KMS-11 (cell line): ENCODE data around the gene LRRC47.
"Not testable (repeated sequence)": the region's sequence is repeated elsewhere in the genome, so short reads cannot be mapped to it uniquely, and the experiment has no call there.

Source experiments
- H2AFZ ChIP-seq: fragments of 200-600 bp; sonication (generic); 2 replicates; pipeline ENCODE4 v1.6.1; 2016; ENCODE audit warnings: antibody characterized with exemption, mixed run types, low read depth
- H3K27ac ChIP-seq: fragments of 200-600 bp; sonication (generic); 2 replicates; pipeline ENCODE4 v1.6.1; 2016; ENCODE audit warnings: mild to moderate bottlenecking, mixed run types
- H3K27me3 ChIP-seq: fragments of 200-600 bp; sonication (generic); 2 replicates; pipeline ENCODE4 v1.6.1; 2017; ENCODE audit warnings: mild to moderate bottlenecking, low read depth, mixed run types, moderate library complexity; ENCODE audit not compliant: insufficient read depth
- H3K36me3 ChIP-seq: fragments of 200-600 bp; sonication (generic); 2 replicates; pipeline ENCODE4 v1.6.1; 2017; ENCODE audit warnings: mild to moderate bottlenecking, mixed run types; ENCODE audit not compliant: insufficient read depth
- H3K4me1 ChIP-seq: fragments of 200-600 bp; sonication (generic); 2 replicates; pipeline ENCODE4 v1.6.1; 2016; ENCODE audit warnings: mild to moderate bottlenecking, low read depth, mixed run types; ENCODE audit not compliant: poor library complexity, severe bottlenecking
- H3K4me2 ChIP-seq: fragments of 200-600 bp; sonication (generic); 2 replicates; pipeline ENCODE4 v1.7.0; 2016; ENCODE audit warnings: mild to moderate bottlenecking, mixed run types
- H3K4me3 ChIP-seq: fragments of 200-600 bp; sonication (generic); IDR thresholded peaks from 2 replicates; pipeline ENCODE4 v1.6.1; 2017; ENCODE audit warnings: low read depth, low read length, mixed read lengths; ENCODE audit not compliant: insufficient read depth
- H3K79me2 ChIP-seq: fragments of 200-600 bp; sonication (generic); 2 replicates; pipeline ENCODE4 v1.6.1; 2016; ENCODE audit warnings: low read depth, mixed run types; ENCODE audit not compliant: insufficient read depth
- H3K9ac ChIP-seq: fragments of 200-600 bp; sonication (generic); 2 replicates; pipeline ENCODE4 v1.6.1; 2016; ENCODE audit warnings: mild to moderate bottlenecking, mixed run types
- H4K20me1 ChIP-seq: fragments of 200-600 bp; sonication (generic); 2 replicates; pipeline ENCODE4 v1.6.1; 2016; ENCODE audit warnings: mild to moderate bottlenecking, mixed run types; ENCODE audit not compliant: insufficient read depth
- TF ChIP-seq, protein P1 (sequence below): fragments of 200-600 bp; sonication (generic); conservative IDR thresholded peaks from 2 replicates; pipeline ENCODE4 v1.6.1; 2017; ENCODE audit warnings: low read depth, mild to moderate bottlenecking, antibody characterized with exemption, low read length, moderate library complexity, mixed read lengths

The LRRC47 gene

GRCh38 chr1:3814771-3815561 lies 18.7 kb upstream of the LRRC47 start:
- TF ChIP-seq, protein P1, sequence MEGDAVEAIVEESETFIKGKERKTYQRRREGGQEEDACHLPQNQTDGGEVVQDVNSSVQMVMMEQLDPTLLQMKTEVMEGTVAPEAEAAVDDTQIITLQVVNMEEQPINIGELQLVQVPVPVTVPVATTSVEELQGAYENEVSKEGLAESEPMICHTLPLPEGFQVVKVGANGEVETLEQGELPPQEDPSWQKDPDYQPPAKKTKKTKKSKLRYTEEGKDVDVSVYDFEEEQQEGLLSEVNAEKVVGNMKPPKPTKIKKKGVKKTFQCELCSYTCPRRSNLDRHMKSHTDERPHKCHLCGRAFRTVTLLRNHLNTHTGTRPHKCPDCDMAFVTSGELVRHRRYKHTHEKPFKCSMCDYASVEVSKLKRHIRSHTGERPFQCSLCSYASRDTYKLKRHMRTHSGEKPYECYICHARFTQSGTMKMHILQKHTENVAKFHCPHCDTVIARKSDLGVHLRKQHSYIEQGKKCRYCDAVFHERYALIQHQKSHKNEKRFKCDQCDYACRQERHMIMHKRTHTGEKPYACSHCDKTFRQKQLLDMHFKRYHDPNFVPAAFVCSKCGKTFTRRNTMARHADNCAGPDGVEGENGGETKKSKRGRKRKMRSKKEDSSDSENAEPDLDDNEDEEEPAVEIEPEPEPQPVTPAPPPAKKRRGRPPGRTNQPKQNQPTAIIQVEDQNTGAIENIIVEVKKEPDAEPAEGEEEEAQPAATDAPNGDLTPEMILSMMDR: no peak
- no peak overlapping the region for H3K27ac ChIP-seq
- no peaks in the 10 kb centered on the region for H3K79me2 ChIP-seq
- H3K4me1 ChIP-seq: no peaks in the 10 kb centered on the region
- H3K4me2 ChIP-seq: no peak overlapping the region
- H3K9ac ChIP-seq: no peak overlapping the region
- no peak overlapping the region for H2AFZ ChIP-seq
- no peak overlapping the region for H3K4me3 ChIP-seq
- no peaks in the 10 kb centered on the region for H3K36me3 ChIP-seq
- no peaks in the 10 kb centered on the region for H3K27me3 ChIP-seq
- no peaks in the 10 kb centered on the region for H4K20me1 ChIP-seq

DNA sequence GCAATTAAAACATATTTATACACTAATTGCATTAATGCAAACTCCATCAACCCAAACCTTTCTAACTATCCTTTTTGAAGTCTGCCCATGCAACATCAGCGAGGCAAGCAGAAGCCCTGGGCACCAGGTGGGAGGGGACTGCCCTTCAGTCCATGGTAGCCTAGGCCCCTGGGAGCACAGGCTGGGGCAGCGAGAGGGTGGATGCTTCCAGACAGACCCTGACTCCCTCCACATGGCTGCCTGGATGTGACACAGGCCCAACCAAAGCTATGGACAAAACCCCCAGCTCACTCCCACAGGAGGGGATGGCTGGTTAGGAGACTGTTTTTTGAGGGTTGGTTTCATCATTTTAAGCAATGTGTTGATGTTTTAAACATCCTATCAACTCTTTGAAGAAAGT lies 17.8 kb upstream of the LRRC47 start:
- TF ChIP-seq, protein P1: no peak
- H3K79me2 ChIP-seq: no peaks in the 10 kb centered on the region
- no peak overlapping the region for H3K4me3 ChIP-seq
- H3K27ac ChIP-seq: no peak overlapping the region
- no peaks in the 10 kb centered on the region for H3K27me3 ChIP-seq
- H3K9ac ChIP-seq: no peak overlapping the region
- no peak overlapping the region for H3K4me2 ChIP-seq
- no peaks in the 10 kb centered on the region for H4K20me1 ChIP-seq
- no peaks in the 10 kb centered on the region for H3K4me1 ChIP-seq
- no peaks in the 10 kb centered on the region for H3K36me3 ChIP-seq
- H2AFZ ChIP-seq: no peak overlapping the region

DNA sequence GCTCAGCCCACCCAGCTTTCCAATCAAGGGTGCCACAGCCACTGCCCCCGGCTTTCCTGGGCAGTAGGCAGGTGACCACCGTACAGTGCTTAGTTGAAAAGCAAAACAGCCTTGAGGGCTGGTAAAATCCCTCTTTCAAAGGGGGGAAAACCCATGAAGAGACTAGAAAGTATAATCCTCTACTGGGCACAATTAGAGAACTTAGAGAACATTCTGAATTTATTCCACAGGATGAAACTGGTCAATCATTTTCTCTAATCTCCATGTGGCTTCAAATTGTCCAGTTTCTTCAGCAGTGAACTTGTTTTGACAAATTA lies 15.3 kb upstream of the LRRC47 start:
- H3K4me3 ChIP-seq: no peak overlapping the region
- no peaks in the 10 kb centered on the region for H3K4me1 ChIP-seq
- no peak overlapping the region for H3K4me2 ChIP-seq
- H2AFZ ChIP-seq: no peak overlapping the region
- TF ChIP-seq, protein P1: no peak
- no peaks in the 10 kb centered on the region for H3K36me3 ChIP-seq
- H4K20me1 ChIP-seq: no peaks in the 10 kb centered on the region
- H3K27ac ChIP-seq: no peak overlapping the region
- no peaks in the 10 kb centered on the region for H3K79me2 ChIP-seq
- H3K27me3 ChIP-seq: no peaks in the 10 kb centered on the region; the same call in 1 of the 2 replicates
- H3K9ac ChIP-seq: no peak overlapping the region

DNA sequence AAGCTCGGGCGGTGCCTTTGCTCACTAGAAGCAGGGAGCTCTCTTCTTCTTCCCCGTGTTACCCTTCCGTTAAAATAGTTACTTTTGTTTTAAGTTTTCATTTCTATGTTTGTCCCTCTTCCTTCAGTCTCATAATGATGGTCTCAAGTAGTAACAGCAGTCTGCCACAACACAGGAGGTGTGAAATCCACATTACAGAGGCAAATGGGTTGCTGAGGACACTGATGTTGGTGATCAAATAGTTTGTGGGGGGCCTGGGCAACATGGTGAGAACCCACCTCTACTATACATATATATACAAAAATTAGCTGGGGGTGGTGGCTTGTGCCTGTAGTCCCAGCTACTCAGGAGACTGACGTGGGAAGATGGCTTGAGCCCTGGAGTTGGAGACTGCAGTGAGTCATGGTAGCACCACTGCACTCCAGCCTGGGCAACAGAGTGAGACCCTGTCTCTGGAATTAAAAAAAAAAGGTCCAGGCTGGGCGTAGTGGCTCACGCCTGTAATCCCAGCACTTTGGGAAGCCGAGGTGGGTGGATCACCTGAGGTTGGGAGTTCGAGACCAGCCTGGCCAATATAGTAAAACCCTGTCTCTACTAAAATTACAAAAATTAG lies 14.0 kb upstream of the LRRC47 start:
- not testable (repeated sequence) for H3K27me3 ChIP-seq, H3K4me3 ChIP-seq, H3K4me1 ChIP-seq, H3K9ac ChIP-seq, H3K4me2 ChIP-seq, H3K36me3 ChIP-seq, H3K79me2 ChIP-seq, H2AFZ ChIP-seq, H4K20me1 ChIP-seq, H3K27ac ChIP-seq

DNA sequence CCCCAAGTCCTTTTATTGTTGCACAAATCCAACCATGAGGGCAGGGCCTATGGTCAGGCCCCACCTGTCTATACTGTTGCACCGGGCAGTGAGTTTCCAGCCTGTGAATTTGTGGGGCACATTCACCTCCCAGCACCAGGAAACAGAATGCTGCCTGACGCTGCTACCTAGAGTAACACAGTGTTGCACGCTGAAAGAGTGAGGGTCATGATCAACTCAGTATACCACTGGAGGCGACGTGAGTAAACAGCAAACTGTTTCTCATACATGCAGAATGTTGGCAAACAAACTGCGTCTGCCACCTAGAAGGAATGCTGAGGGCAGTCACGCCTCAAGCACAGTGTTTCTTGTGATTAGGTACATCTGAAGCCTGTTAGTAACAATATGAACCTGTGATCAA lies 13.4 kb upstream of the LRRC47 start:
- Histone ChIP-seq H3K4me3 (no peak overlapping the region), H3K27ac (no peak overlapping the region), H3K4me2 (no peak overlapping the region), H3K36me3 (no peaks in the 10 kb centered on the region), H4K20me1 (no peaks in the 10 kb centered on the region), H3K4me1 (no peaks in the 10 kb centered on the region), H3K79me2 (no peaks in the 10 kb centered on the region), H3K27me3 (peaks cover 13% of the 10 kb centered on the region; the same call in 1 of the 2 replicates), H2AFZ (no peak overlapping the region), H3K9ac (no peak overlapping the region)
- TF ChIP-seq, protein P1: no peak
